Transverse colon (tissue), 4 donors: ENCODE measurements around the gene TMED10. TPM values are rescaled to one million over a fixed set of nuclear protein-coding genes. Genes with fewer than 3 reads are reported as not detected.

Experiments
- DNase-seq: peaks from one replicate; pipeline ENCODE4 v3.0.0-alpha.2; 2019
- H3K27ac ChIP-seq, 4 donors: fragments of 200-600 bp; sonication (generic); 2 replicates each; pipeline ENCODE4 v1.5.1; 2016 to 2018; ENCODE audit warnings: inconsistent platforms in 4 of 4
- H3K27me3 ChIP-seq: fragments of 200-600 bp; sonication (generic); 2 replicates; pipeline ENCODE4 v1.5.1; 2017; ENCODE audit warnings: inconsistent platforms
- H3K36me3 ChIP-seq, 4 donors: fragments of 200-600 bp; sonication (generic); 2 replicates each; pipeline ENCODE4 v1.5.1; 2017 to 2019; ENCODE audit warnings: inconsistent platforms in 4 of 4
- H3K4me1 ChIP-seq, 4 donors: fragments of 200-600 bp; sonication (generic); 2 replicates each; pipeline ENCODE4 v1.5.1; 2017 to 2020; ENCODE audit warnings: inconsistent platforms in 4 of 4
- H3K4me3 ChIP-seq, 4 donors: fragments of 200-600 bp; sonication (generic); 1 replicate in 1 of 4; 2 replicates in 3 of 4; pipeline versions ENCODE4 v1.5.1 to v1.6.1; 2017 to 2019; ENCODE audit warnings: inconsistent platforms in 4 of 4
- H3K9me3 ChIP-seq, 2 donors: fragments of 200-600 bp; sonication (generic); 2 replicates each; pipeline ENCODE4 v1.5.1; 2017 to 2019; ENCODE audit warnings: inconsistent platforms in 2 of 2
- EP300 ChIP-seq: sonication (generic); formaldehyde crosslinking; IDR thresholded peaks from one replicate; pipeline ENCODE4 v1.6.1; 2017; ENCODE audit warnings: antibody characterized with exemption, low read depth
- POLR2A ChIP-seq: fragments of 450-650 bp; IDR thresholded peaks from one replicate; pipeline ENCODE4 v1.6.1; 2016; ENCODE audit warnings: antibody characterized with exemption, mild to moderate bottlenecking, moderate library complexity
- POLR2AphosphoS5 ChIP-seq, 3 donors: sonication (generic); formaldehyde crosslinking; IDR thresholded peaks; one replicate each; pipeline ENCODE4 v1.6.1; 2016; ENCODE audit warnings: antibody characterized with exemption in 3 of 3
- WGBS, 2 donors: methylation state at CpG; one replicate each; pipeline ENCODE4 v1.1.5; 2018; ENCODE audit warnings: low coverage in 1 of 2; 5-methylcytosine and 5-hydroxymethylcytosine counted together
- in situ Hi-C, 4 donors: fragments of 200-750 bp; cut with MboI; loops; one replicate each; pipeline versions ENCODE4 v1.15.0 to v1.15.1; 2017; ENCODE audit warnings: low sequenced_read_pairs in 3 of 4, low pct_ligation_motif_present in 1 of 4, low pct_unique_long_range_greater_than_20kb in 1 of 4
- intact Hi-C: fragments of 100-400 bp; cut with DNase I; formaldehyde crosslinking; loops from one replicate; pipeline ENCODE4 v1.15.1; 2023; ENCODE audit warnings: low total_unique reads
- total RNA-seq, 4 donors: library from RNA; depleted of rRNA; stranded (reverse); fragments of >200 nt; gene quantifications; one replicate each; pipeline ENCODE4 v1.1.0, GENCODE V29; 2016
- TF ChIP-seq, protein P1 (sequence below), 5 experiments: fragments of 200-600 bp in 3 of 5; fragments of 450-650 bp in 2 of 5; sonication (generic) in 3 of 5; IDR thresholded peaks; 1 replicate in 2 of 5; 2 replicates in 3 of 5; pipeline ENCODE4 v1.5.1; 2016 to 2017; ENCODE audit warnings: antibody characterized with exemption in 5 of 5, inconsistent platforms in 3 of 5, mild to moderate bottlenecking in 2 of 5, moderate library complexity in 1 of 5

TMED10 gene
- total RNA-seq, 4 donors from 2014 or later, result 70.3 to 255 (median 244) TPM

DNA sequence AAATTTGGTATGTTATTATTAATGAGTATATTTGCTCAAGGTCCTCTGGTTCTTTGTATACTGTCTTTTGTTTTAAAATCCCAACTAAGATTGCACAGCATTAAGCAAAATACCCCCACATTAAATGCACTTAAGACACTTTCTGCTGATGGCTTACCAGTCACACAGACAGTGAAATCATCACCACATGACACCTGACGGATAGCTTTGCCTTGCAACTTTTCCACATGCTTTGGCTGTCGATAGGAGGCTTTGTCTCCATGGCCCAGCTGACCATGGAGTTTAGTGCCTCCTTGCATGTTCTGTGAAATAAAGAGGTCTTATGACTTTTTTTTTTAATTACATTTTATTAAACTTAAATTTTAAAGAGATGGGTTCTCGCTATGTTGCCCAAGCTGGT is 69.2 kb downstream of the TMED10 start:
- Histone ChIP-seq H3K36me3 (peaks cover 0 to 84% (median 29%) of the 10 kb centered on the region in 4 donors), H3K4me3 (no peak overlapping the region), H3K27ac (no peak overlapping the region), H3K4me1 (no peaks in the 10 kb centered on the region), H3K27me3 (no peaks in the 10 kb centered on the region), H3K9me3 (no peaks in the 10 kb centered on the region)
- TF ChIP-seq, protein P1, sequence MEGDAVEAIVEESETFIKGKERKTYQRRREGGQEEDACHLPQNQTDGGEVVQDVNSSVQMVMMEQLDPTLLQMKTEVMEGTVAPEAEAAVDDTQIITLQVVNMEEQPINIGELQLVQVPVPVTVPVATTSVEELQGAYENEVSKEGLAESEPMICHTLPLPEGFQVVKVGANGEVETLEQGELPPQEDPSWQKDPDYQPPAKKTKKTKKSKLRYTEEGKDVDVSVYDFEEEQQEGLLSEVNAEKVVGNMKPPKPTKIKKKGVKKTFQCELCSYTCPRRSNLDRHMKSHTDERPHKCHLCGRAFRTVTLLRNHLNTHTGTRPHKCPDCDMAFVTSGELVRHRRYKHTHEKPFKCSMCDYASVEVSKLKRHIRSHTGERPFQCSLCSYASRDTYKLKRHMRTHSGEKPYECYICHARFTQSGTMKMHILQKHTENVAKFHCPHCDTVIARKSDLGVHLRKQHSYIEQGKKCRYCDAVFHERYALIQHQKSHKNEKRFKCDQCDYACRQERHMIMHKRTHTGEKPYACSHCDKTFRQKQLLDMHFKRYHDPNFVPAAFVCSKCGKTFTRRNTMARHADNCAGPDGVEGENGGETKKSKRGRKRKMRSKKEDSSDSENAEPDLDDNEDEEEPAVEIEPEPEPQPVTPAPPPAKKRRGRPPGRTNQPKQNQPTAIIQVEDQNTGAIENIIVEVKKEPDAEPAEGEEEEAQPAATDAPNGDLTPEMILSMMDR (IDR thresholded peaks at IDR 0.05), result no peak
- TF ChIP-seq POLR2A (no peak), POLR2AphosphoS5 (IDR thresholded peaks at IDR 0.05) (no peak), EP300 (no peak)
- intact Hi-C loops (no loop called here), in situ Hi-C loops (loop anchor here in 1 of 4 donors (25.0 kb wide), 1 partner anchor 380 kb away; no protein-coding TSS in a partner anchor)
- DNase-seq, result no peak
- WGBS, 2 donors, result 72 to 96% methylated on average over 3 of the region's 3 CpGs

DNA sequence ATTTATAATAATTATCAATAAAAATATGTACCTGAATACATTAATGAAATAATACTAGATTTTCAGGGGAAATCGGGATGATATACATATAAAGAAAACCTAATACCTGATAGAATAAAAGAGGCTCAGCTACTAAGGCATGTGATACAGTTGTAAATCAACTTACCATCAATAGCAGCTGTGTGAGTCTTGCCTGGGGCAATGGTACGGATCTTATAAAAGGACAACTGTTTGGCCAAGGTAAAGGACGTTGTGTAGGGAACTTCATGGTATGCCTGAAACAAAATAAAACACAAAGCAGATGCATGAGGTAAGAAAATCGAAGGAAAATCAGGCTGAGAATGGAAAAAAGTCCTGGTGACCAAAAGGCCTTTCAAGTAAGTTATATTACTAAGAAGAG is 74.9 kb downstream of the TMED10 start:
- H3K27me3 ChIP-seq, result no peaks in the 10 kb centered on the region
- in situ Hi-C loops (loop anchor here in 1 of 4 donors (25.0 kb wide), 1 partner anchor 386 kb away; no protein-coding TSS in a partner anchor), intact Hi-C loops (no loop called here)
- no peak overlapping the region for H3K4me3 ChIP-seq
- peaks cover 0 to 7% (median 0%) of the 10 kb centered on the region in 4 donors for H3K4me1 ChIP-seq
- peaks cover 0 to 74% (median 19%) of the 10 kb centered on the region in 4 donors for H3K36me3 ChIP-seq
- H3K27ac ChIP-seq, result no peak overlapping the region
- TF ChIP-seq EP300 (no peak), POLR2AphosphoS5 (IDR thresholded peaks at IDR 0.05) (no peak), POLR2A (no peak)
- TF ChIP-seq, protein P1 (IDR thresholded peaks at IDR 0.05), result no peak
- 86 to 87% methylated on average over 4 of the region's 4 CpGs for WGBS, 2 donors
- H3K9me3 ChIP-seq, result no peaks in the 10 kb centered on the region
- no peak for DNase-seq

DNA sequence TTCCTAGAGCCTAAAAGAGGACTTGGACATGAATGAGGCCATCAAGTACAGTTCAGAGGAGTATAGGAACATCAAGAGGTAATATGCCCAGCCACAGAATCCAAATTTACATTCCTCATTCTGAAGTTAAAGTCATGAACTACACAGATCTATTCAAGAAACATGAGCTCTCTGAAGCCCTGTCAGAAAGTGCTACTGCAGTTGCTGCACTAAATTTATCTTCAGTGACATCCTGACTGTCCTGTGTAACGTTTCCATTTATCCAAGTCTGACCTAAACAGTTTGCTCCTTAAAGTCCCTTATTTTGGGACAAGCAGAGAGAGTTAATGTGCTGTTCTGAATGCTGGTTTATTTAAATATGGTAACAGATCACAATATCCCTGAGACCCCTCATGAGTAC is 77.7 kb downstream of the TMED10 start:
- Histone ChIP-seq H3K27ac (no peak overlapping the region), H3K27me3 (no peaks in the 10 kb centered on the region), H3K4me1 (peaks cover 0 to 7% (median 0%) of the 10 kb centered on the region in 4 donors), H3K36me3 (peaks cover 0 to 77% (median 24%) of the 10 kb centered on the region in 4 donors), H3K9me3 (no peaks in the 10 kb centered on the region), H3K4me3 (no peak overlapping the region)
- TF ChIP-seq EP300 (no peak), POLR2AphosphoS5 (IDR thresholded peaks at IDR 0.05) (no peak), POLR2A (no peak)
- TF ChIP-seq, protein P1 (IDR thresholded peaks at IDR 0.05), result no peak
- DNase-seq, result no peak
- intact Hi-C loops (no loop called here), in situ Hi-C loops (loop anchor here in 2 of 4 donors (10.0 to 25.0 kb wide), 2 partner anchors 161 to 164 kb away; no protein-coding TSS in a partner anchor)
- WGBS, 2 donors, result 55% methylated on average over 1 of the region's 1 CpG; no CpG with 5 or more reads in 1 of the 2 donors

DNA sequence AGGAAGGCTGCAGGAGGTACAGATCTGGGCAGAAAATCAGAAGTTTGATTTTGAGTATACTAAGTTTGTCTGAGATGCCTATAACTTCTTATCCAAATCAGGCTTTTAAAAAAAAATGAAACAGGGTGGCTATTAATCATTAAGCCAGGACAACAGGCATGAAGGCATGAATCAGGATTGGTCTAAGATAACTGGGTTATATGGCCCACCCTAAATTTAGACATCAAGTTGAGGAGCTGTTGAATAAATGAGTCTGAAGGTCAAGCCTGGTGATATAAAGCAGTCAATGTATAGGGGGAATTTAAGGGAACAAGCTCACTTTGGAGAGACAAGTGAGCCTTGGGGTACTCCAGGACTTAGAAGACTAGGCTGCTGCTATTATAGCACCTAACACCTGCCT is 78.2 kb downstream of the TMED10 start:
- H3K4me1 ChIP-seq, result peaks cover 0 to 7% (median 0%) of the 10 kb centered on the region in 4 donors
- H3K4me3 ChIP-seq, result no peak overlapping the region
- no peaks in the 10 kb centered on the region for H3K27me3 ChIP-seq
- no peak for DNase-seq
- H3K36me3 ChIP-seq, result peaks cover 0 to 75% (median 25%) of the 10 kb centered on the region in 4 donors
- intact Hi-C loops, result no loop called here
- H3K9me3 ChIP-seq, result no peaks in the 10 kb centered on the region
- TF ChIP-seq, protein P1 (IDR thresholded peaks at IDR 0.05), result no peak
- TF ChIP-seq POLR2A (no peak), EP300 (no peak), POLR2AphosphoS5 (IDR thresholded peaks at IDR 0.05) (no peak)
- H3K27ac ChIP-seq, result no peak overlapping the region
- in situ Hi-C loops, result loop anchor here in 2 of 4 donors (10.0 to 25.0 kb wide), 2 partner anchors 161 to 163 kb away; no protein-coding TSS in a partner anchor
